Measurements from ENCODE around the gene CDH15. TPM values are rescaled to one million over a fixed set of nuclear protein-coding genes. Genes with fewer than 3 reads are reported as not detected.
A peak's percentile ranks its signal among the peaks of the same experiment; 100 is the strongest.

The CDH15 gene
- total and polyA plus RNA-seq, 2 of the 13 experiments (the other 11 are each of a cell fraction or from before 2014, with no cell fraction given), result 0.74 to 2.2 TPM

- TF ChIP-seq ZNF687 (CRISPR knock-in tag; IDR thresholded peaks at IDR 0.05) (peak; percentile 18; the same call in 1 of the 2 replicates), HNRNPL (IDR thresholded peaks at IDR 0.05; ENCODE audit: low read depth, low read length) (0 out of 2 replicates have a peak, but pooled peaks have one; percentile 73), MEIS1 (CRISPR knock-in tag; IDR thresholded peaks at IDR 0.05; ENCODE audit: borderline replicate concordance) (0 out of 2 replicates have a peak, but pooled peaks have one; percentile 45)
These were observed 4.0 kb downstream of the CDH15 start (continued) for GRCh38 chr16:89175280-89176146.

- in situ Hi-C loops (cut with HindIII; ENCODE audit: extremely low pct_ligation_motif_present, low pct_unique_long_range_greater_than_20kb), result no loop called here
- CTCF ChIA-PET (ENCODE audit: low intra/inter-chr PET ratio, low total read pairs), result no interaction called here
- TF ChIP-seq POLR2AphosphoS5 (IDR thresholded peaks at IDR 0.05; ENCODE audit: low read depth, low read length), result no peak
- TF ChIP-seq ZNF619 (CRISPR knock-in tag; IDR thresholded peaks at IDR 0.05), result no peak
- no peak for TF ChIP-seq ONECUT2 (CRISPR knock-in tag; IDR thresholded peaks at IDR 0.05)
- TF ChIP-seq HOXA3 (CRISPR knock-in tag; IDR thresholded peaks at IDR 0.05), result no peak
- 0 out of 2 replicates have a peak, but pooled peaks have one; percentile 7 for TF ChIP-seq ZNF83 (CRISPR knock-in tag; IDR thresholded peaks at IDR 0.05; ENCODE audit: borderline replicate concordance)
- 0 out of 2 replicates have a peak, but pooled peaks have one; percentile 13 for TF ChIP-seq HNRNPL (IDR thresholded peaks at IDR 0.05; ENCODE audit: low read depth, low read length)
- no peak for TF ChIP-seq MXI1 (IDR thresholded peaks at IDR 0.05; ENCODE audit: borderline replicate concordance, low read depth, low read length)
- TF ChIP-seq TFE3 (CRISPR knock-in tag; IDR thresholded peaks at IDR 0.05), result no peak
- no peak for TF ChIP-seq GMEB2 (CRISPR knock-in tag; IDR thresholded peaks at IDR 0.05; ENCODE audit: low read depth)
- no peak for TF ChIP-seq HOXA7 (CRISPR knock-in tag; IDR thresholded peaks at IDR 0.05)
These were observed 4.7 kb downstream of the CDH15 start for GRCh38 chr16:89176147-89176690.

More at GRCh38 chr16:89176147-89176690, 4.7 kb downstream of the CDH15 start:
- WGBS (ENCODE audit: low lambda C conversion rate), result 21% methylated on average over 21 of the region's 27 CpGs
- FAIRE-seq, result no peak
- Histone ChIP-seq H2AFZ (ENCODE audit: low read length) (no peak overlapping the region), H3K4me1 (ENCODE audit: insufficient read depth, low read length) (peaks cover 47% of the 10 kb centered on the region), H3K4me3 (replicated peaks in 1 of 3; ENCODE audit: insufficient read depth in 1 of 3, low read depth in 2 of 3, low read length in 3 of 3) (no peak overlapping the region), H3K4me2 (ENCODE audit: low read depth, low read length) (no peak overlapping the region), H3K27me3 (ENCODE audit: control insufficient read depth in 1 of 2, insufficient read depth in 2 of 2, low read length in 2 of 2) (peaks cover 74 to 91% of the 10 kb centered on the region in 2 experiments), H4K20me1 (ENCODE audit: insufficient read depth, low read length) (peaks cover 7% of the 10 kb centered on the region), H3K9me3 (ENCODE audit: low read length) (no peaks in the 10 kb centered on the region), H3K27ac (ENCODE audit: extremely low read length, insufficient read depth, low read length) (no peak overlapping the region), H3K79me2 (ENCODE audit: insufficient read depth, low read length) (no peaks in the 10 kb centered on the region), H3K36me3 (replicated peaks in 1 of 2; ENCODE audit: control insufficient read depth in 1 of 2, insufficient read depth in 2 of 2, low read length in 2 of 2) (no peaks in the 10 kb centered on the region), H3K9ac (ENCODE audit: insufficient read depth, low read depth, low read length) (no peak overlapping the region)
- intact Hi-C loops (cut with micrococcal nuclease; ENCODE audit: unreplicated experiment), result no loop called here
- DNase-seq (ENCODE audit: low spot score), result no peak
- no TSS peak for BruUV-seq (replicated peaks)
- ATAC-seq, result no peak
- POLR2A ChIA-PET, result no interaction called here
